A549 (cell line): ENCODE data around the gene ZMYM1.

ENCODE experiments used
- POLR2A ChIP-seq: IDR thresholded peaks from 2 replicates; pipeline ENCODE4 v1.6.1; 2012; ENCODE audit warnings: mild to moderate bottlenecking, low read length
- RAD21 ChIP-seq, 2 experiments: fragments of >200 bp in 1 of 2; sonication (Bioruptor Twin) in 1 of 2; formaldehyde crosslinking in 1 of 2; IDR thresholded peaks in 1 of 2; conservative IDR thresholded peaks in 1 of 2; 2 replicates in 1 of 2; 3 replicates in 1 of 2; pipeline ENCODE4 v1.6.1; 2012 to 2018; ENCODE audit warnings: inconsistent platforms in 1 of 2
- SMC3 ChIP-seq: fragments of >200 bp; sonication (Bioruptor Twin); formaldehyde crosslinking; IDR thresholded peaks from 3 replicates; pipeline ENCODE4 v1.6.1; 2018; ENCODE audit warnings: inconsistent platforms
- TF ChIP-seq, protein P1 (sequence below): IDR thresholded peaks from 2 replicates; pipeline ENCODE4 v1.6.1; 2012
- TF ChIP-seq, protein P2 (sequence below): fragments of >200 bp; sonication (Bioruptor Twin); formaldehyde crosslinking; IDR thresholded peaks from 3 replicates; pipeline ENCODE4 v1.5.1; 2016

DNA sequence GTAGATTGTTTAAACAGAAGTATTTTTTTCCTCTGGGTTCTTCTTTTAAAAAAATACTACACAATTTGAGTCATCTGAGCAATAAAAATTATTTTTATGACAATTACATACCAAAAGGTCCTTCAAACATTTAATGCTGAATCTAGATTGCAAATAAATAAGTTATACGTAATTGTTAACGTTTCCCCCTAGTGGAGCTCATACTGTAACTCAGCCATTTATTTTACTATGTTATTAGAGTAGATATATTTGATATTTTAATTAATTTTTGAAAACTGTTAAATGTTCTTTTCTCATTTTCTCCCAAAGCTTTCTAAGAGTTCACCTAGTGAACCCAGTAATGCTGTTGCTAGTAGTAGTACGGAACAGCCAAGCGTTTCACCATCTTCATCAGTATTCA, 33.5 kb downstream of the ZMYM1 start:
- TF ChIP-seq SMC3 (no peak), POLR2A (no peak), RAD21 (conservative IDR thresholded peaks at IDR 0.05 in 1 of 2, IDR thresholded peaks at IDR 0.05 in 1 of 2) (no peak)
- TF ChIP-seq, protein P1, sequence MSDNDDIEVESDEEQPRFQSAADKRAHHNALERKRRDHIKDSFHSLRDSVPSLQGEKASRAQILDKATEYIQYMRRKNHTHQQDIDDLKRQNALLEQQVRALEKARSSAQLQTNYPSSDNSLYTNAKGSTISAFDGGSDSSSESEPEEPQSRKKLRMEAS: no peak
- TF ChIP-seq, protein P2, sequence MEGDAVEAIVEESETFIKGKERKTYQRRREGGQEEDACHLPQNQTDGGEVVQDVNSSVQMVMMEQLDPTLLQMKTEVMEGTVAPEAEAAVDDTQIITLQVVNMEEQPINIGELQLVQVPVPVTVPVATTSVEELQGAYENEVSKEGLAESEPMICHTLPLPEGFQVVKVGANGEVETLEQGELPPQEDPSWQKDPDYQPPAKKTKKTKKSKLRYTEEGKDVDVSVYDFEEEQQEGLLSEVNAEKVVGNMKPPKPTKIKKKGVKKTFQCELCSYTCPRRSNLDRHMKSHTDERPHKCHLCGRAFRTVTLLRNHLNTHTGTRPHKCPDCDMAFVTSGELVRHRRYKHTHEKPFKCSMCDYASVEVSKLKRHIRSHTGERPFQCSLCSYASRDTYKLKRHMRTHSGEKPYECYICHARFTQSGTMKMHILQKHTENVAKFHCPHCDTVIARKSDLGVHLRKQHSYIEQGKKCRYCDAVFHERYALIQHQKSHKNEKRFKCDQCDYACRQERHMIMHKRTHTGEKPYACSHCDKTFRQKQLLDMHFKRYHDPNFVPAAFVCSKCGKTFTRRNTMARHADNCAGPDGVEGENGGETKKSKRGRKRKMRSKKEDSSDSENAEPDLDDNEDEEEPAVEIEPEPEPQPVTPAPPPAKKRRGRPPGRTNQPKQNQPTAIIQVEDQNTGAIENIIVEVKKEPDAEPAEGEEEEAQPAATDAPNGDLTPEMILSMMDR: peak; percentile 8; the same call in 1 of the 3 replicates
